Measurements from ENCODE around the gene FTH1. TPM values are rescaled to one million over a fixed set of nuclear protein-coding genes. Genes with fewer than 3 reads are reported as not detected.

The FTH1 gene
- total RNA-seq, 2 experiments from 2014 or later = 2,313 to 2,400 TPM

DNA sequence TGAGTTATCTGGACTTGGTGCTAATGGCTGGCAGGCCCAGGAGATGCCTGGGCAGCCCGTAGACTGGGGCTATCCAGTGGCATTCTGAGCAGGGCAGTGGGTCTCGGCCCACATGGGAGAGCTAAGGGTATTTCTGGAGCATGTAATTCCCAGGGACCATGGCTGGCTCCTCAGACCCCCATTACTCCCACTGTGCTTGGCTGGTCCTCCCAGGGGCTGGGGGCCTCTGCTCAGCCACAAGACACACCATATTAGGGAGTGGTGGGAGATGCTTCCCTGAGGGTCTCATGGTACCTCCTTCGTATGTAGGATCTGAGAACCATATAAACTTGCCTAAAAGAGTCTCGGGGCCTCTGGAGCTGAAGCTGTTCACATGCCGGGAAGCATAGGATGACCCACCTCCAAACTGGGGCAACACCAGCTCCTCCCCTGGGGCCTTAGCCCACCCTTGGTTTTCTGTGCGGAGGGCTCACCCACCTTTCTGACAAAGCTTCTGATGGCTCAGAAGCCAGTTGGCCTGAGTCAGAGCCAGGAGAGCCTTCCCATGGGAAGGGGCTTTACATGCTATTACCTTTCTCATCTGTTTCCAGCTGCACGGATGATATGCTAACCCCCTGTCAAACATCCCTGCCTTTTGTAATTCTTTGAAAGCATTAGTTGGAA lies 9.5 kb upstream of the FTH1 start:
- Mint-ChIP-seq H3K36me3 (ENCODE audit: low read depth) (no peaks in the 10 kb centered on the region), H3K4me1 (ENCODE audit: low read depth) (peaks cover 11% of the 10 kb centered on the region), H3K4me3 (no peak overlapping the region), H3K27me3 (no peaks in the 10 kb centered on the region), H3K27ac (no peak overlapping the region), H3K9me3 (no peaks in the 10 kb centered on the region)
- H3K27me3 ChIP-seq (ENCODE audit: control insufficient read depth in 1 of 2, insufficient read depth in 2 of 2, low read length in 2 of 2) = no peaks in the 10 kb centered on the region
- H3K9me3 ChIP-seq (ENCODE audit: control insufficient read depth in 1 of 2, insufficient read depth in 1 of 2, low read length in 2 of 2) = no peaks in the 10 kb centered on the region
- peaks cover 16% of the 10 kb centered on the region for H3K4me1 ChIP-seq (ENCODE audit: insufficient read depth, low read length)
- CTCF ChIA-PET = interaction anchor here (1.2 to 1.3 kb wide), 2 partner anchors 9 to 105 kb away, joined by 3 to 4 read pairs; partner anchors contain the start of gene FTH1
- TF ChIP-seq, protein P1, sequence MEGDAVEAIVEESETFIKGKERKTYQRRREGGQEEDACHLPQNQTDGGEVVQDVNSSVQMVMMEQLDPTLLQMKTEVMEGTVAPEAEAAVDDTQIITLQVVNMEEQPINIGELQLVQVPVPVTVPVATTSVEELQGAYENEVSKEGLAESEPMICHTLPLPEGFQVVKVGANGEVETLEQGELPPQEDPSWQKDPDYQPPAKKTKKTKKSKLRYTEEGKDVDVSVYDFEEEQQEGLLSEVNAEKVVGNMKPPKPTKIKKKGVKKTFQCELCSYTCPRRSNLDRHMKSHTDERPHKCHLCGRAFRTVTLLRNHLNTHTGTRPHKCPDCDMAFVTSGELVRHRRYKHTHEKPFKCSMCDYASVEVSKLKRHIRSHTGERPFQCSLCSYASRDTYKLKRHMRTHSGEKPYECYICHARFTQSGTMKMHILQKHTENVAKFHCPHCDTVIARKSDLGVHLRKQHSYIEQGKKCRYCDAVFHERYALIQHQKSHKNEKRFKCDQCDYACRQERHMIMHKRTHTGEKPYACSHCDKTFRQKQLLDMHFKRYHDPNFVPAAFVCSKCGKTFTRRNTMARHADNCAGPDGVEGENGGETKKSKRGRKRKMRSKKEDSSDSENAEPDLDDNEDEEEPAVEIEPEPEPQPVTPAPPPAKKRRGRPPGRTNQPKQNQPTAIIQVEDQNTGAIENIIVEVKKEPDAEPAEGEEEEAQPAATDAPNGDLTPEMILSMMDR (IDR thresholded peaks at IDR 0.05) = no peak
- no peaks in the 10 kb centered on the region for H3K36me3 ChIP-seq (ENCODE audit: insufficient read depth, low read length)
- ATAC-seq (ENCODE audit: poor library complexity) (no peak), DNase-seq (no peak)
- intact Hi-C loops (cut with DNase I, micrococcal nuclease) = no loop called here
- H3K27ac ChIP-seq (ENCODE audit: low read depth in 1 of 2, low read length in 2 of 2) = no peak overlapping the region
- POLR2A ChIA-PET = interaction anchor here (4.3 kb wide), 1 partner anchor 9 kb away, joined by 33 read pairs; the partner anchor contains the start of gene FTH1
- no peak overlapping the region for H3K4me3 ChIP-seq (ENCODE audit: low read length)

DNA sequence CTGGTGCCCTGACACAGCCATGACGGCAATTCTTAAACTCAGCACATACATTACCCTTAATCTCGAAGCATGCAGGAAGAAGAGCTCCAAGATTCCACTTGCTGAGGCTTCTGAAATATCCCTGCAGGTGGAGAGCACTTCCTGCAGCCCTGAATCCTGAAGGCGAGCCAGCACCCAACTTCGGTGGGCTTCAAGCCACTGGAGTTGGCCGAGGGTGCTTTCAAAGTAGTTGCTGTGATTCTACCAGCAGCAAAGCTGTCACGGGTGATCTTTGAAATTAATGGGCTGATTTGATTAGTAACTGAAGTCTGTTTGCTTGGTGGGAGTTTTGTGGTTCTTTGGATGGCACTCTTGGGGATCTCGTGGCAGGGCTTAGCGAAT lies 9.0 kb upstream of the FTH1 start:
- ATAC-seq (ENCODE audit: poor library complexity) = no peak
- no peaks in the 10 kb centered on the region for H3K36me3 Mint-ChIP-seq (ENCODE audit: low read depth)
- H3K9me3 Mint-ChIP-seq = no peaks in the 10 kb centered on the region
- H3K4me1 Mint-ChIP-seq (ENCODE audit: low read depth) = peaks cover 16% of the 10 kb centered on the region
- DNase-seq = no peak
- no peaks in the 10 kb centered on the region for H3K36me3 ChIP-seq (ENCODE audit: insufficient read depth, low read length)
- H3K27ac Mint-ChIP-seq = no peak overlapping the region
- H3K4me3 ChIP-seq (ENCODE audit: low read length) = no peak overlapping the region
- H3K27me3 Mint-ChIP-seq = no peaks in the 10 kb centered on the region
- H3K27ac ChIP-seq (ENCODE audit: low read depth in 1 of 2, low read length in 2 of 2) = no peak overlapping the region
- TF ChIP-seq, protein P1 (IDR thresholded peaks at IDR 0.05) = no peak
- no peaks in the 10 kb centered on the region for H3K27me3 ChIP-seq (ENCODE audit: control insufficient read depth in 1 of 2, insufficient read depth in 2 of 2, low read length in 2 of 2)
- intact Hi-C loops (cut with DNase I, micrococcal nuclease) = no loop called here
- H3K4me1 ChIP-seq (ENCODE audit: insufficient read depth, low read length) = peaks cover 21% of the 10 kb centered on the region
- H3K9me3 ChIP-seq (ENCODE audit: control insufficient read depth in 1 of 2, insufficient read depth in 1 of 2, low read length in 2 of 2) = no peaks in the 10 kb centered on the region
- ChIA-PET CTCF (interaction anchor here (1.2 to 1.3 kb wide), 2 partner anchors 9 to 105 kb away, joined by 3 to 4 read pairs; partner anchors contain the start of gene FTH1), POLR2A (interaction anchor here (4.3 kb wide), 1 partner anchor 9 kb away, joined by 33 read pairs; the partner anchor contains the start of gene FTH1)
- H3K4me3 Mint-ChIP-seq = no peak overlapping the region

DNA sequence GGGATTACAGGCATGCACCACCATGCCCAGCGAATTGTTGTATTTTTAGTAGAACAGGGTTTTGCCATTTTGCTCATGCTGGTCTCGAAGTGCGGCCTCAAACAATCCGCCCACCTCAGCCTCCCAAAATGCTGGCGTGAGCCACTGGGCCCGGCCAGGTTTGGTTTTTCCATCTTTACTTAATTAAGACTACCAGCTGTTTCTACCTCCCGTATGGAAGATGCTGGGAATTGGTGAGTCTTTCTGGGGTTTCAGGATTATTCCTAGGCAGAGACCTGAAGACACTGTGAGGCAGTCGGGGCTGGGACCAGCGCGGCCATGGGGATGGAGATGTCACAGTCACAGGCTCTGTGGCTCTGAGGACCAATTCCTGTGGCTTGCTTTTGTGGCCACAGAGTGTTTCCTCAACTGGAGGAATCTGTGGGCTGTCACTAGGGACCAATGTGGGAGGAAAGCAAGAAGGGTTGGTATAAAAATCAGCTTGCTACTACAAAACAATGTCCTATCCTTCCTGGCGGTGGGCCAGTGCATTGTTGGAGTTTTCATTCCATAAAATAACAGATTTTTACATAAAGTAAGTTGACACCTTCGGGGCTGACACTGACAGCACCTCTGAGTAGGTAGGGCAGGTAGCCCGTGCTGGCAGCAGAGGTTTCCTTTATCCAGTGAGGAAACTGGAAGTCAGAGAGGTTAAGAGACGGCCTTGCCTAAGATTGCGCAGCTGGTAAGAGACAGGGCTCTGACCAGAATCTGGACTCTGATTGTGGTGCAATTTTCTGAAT lies 8.4 kb upstream of the FTH1 start:
- DNase-seq = no peak
- H3K27ac Mint-ChIP-seq = no peak overlapping the region

More for the DNA sequence above, 8.4 kb upstream of the FTH1 start:
- Histone ChIP-seq H3K9me3 (ENCODE audit: control insufficient read depth in 1 of 2, insufficient read depth in 1 of 2, low read length in 2 of 2) (no peaks in the 10 kb centered on the region), H3K4me3 (ENCODE audit: low read length) (no peak overlapping the region), H3K27me3 (ENCODE audit: control insufficient read depth in 1 of 2, insufficient read depth in 2 of 2, low read length in 2 of 2) (no peaks in the 10 kb centered on the region), H3K36me3 (ENCODE audit: insufficient read depth, low read length) (no peaks in the 10 kb centered on the region), H3K4me1 (ENCODE audit: insufficient read depth, low read length) (peaks cover 24% of the 10 kb centered on the region), H3K27ac (ENCODE audit: low read depth in 1 of 2, low read length in 2 of 2) (no peak overlapping the region)
- POLR2A ChIA-PET = interaction anchor here (4.3 kb wide), 1 partner anchor 8 kb away, joined by 33 read pairs; the partner anchor contains the start of gene FTH1
- no peak for ATAC-seq (ENCODE audit: poor library complexity)
- no peaks in the 10 kb centered on the region for H3K27me3 Mint-ChIP-seq
- H3K36me3 Mint-ChIP-seq (ENCODE audit: low read depth) = no peaks in the 10 kb centered on the region
- CTCF ChIA-PET = interaction anchor here (1.3 kb wide), 1 partner anchor 106 kb away, joined by 5 read pairs; no protein-coding TSS in a partner anchor
- H3K4me3 Mint-ChIP-seq = no peak overlapping the region
- intact Hi-C loops (cut with DNase I, micrococcal nuclease) = no loop called here
- peaks cover 22% of the 10 kb centered on the region for H3K4me1 Mint-ChIP-seq (ENCODE audit: low read depth)
- TF ChIP-seq, protein P1 (IDR thresholded peaks at IDR 0.05) = no peak
- H3K9me3 Mint-ChIP-seq = no peaks in the 10 kb centered on the region
